Fibroblast of skin of left quadriceps (primary cell): ENCODE results near the gene TMEM229B.

Source experiments
- DNase-seq, 2 experiments: peaks; one replicate each; pipeline ENCODE4 v3.0.0-alpha.2; 2013; ENCODE audit warnings: low read depth in 2 of 2

The TMEM229B gene

GRCh38 chr14:67424539-67424938 lies 64.0 kb downstream of the TMEM229B start:
- DNase-seq = no peak

GRCh38 chr14:67423424-67423823 lies 65.1 kb downstream of the TMEM229B start:
- no peak for DNase-seq

- no peak for DNase-seq
Observed at GRCh38 chr14:67421356-67422224, 66.9 kb downstream of the TMEM229B start.
